ENCODE results near the gene DZANK1. TPM values are rescaled to one million over a fixed set of nuclear protein-coding genes. Genes with fewer than 3 reads are reported as not detected.

The DZANK1 gene
- total RNA-seq, 1 experiment from 2014 or later: 1.7 TPM

GRCh38 chr20:18427214-18427613 lies 39.6 kb downstream of the DZANK1 start:
- Histone ChIP-seq H4K20me1 (ENCODE audit: insufficient read depth) (no peaks in the 10 kb centered on the region), H3K9me2 (ENCODE audit: insufficient read depth) (no peaks in the 10 kb centered on the region), H3K4me3 (replicated peaks in 1 of 2; ENCODE audit: low read depth in 1 of 2, low read length in 2 of 2) (no peak overlapping the region), H3K36me3 (ENCODE audit: control insufficient read depth in 1 of 2, insufficient read depth in 2 of 2, low read length in 2 of 2) (no peaks in the 10 kb centered on the region), H3K9me3 (ENCODE audit: control insufficient read depth in 1 of 2, insufficient read depth in 1 of 2, low read depth in 1 of 2, low read length in 2 of 2) (no peaks in the 10 kb centered on the region), H3K79me2 (ENCODE audit: insufficient read depth, low read length) (no peaks in the 10 kb centered on the region), H3K4me2 (ENCODE audit: low read length) (no peak overlapping the region), H3K27ac (ENCODE audit: low read depth, low read length) (no peak overlapping the region), H3K4me1 (ENCODE audit: control insufficient read depth in 1 of 2, insufficient read depth in 2 of 2, low read length in 2 of 2) (peaks cover 0 to 14% of the 10 kb centered on the region in 2 experiments; a peak in 2 of 4 replicates), H3K9ac (ENCODE audit: low read length) (no peak overlapping the region), H3K27me3 (ENCODE audit: insufficient read depth, low read length) (no peaks in the 10 kb centered on the region), H2AFZ (ENCODE audit: low read depth, low read length, poor library complexity, severe bottlenecking) (no peak overlapping the region)
- RAD21 ChIA-PET (ENCODE audit: low non-redundant PET in 1 of 2, low total read pairs in 2 of 2, uncharacterized antibody in 2 of 2, unreplicated experiment in 2 of 2): no interaction called here
- POLR2A ChIA-PET: no interaction called here
- intact Hi-C loops (cut with micrococcal nuclease): no loop called here
- DNase-seq (ENCODE audit: low read depth, low spot score): no peak
- BruUV-seq (replicated peaks): no TSS peak
- CTCF ChIA-PET: no interaction called here
- no peak for ATAC-seq
- TF ChIP-seq SP1 (IDR thresholded peaks at IDR 0.05; ENCODE audit: low read depth) (no peak), RAD21 (IDR thresholded peaks at IDR 0.05; ENCODE audit: low read depth) (no peak), ZFX (IDR thresholded peaks at IDR 0.05) (no peak), EZH2 (IDR thresholded peaks at IDR 0.05) (no peak), FOSL1 (IDR thresholded peaks at IDR 0.05; ENCODE audit: low read depth) (no peak), TCF7L2 (IDR thresholded peaks at IDR 0.05; ENCODE audit: borderline replicate concordance, extremely low read depth, insufficient read depth, insufficient read length) (no peak), ZBTB33 (IDR thresholded peaks at IDR 0.05; ENCODE audit: extremely low read depth, insufficient replicate concordance, low read length) (no peak), SIN3A (IDR thresholded peaks at IDR 0.05; ENCODE audit: low read depth) (no peak), REST (IDR thresholded peaks at IDR 0.05; ENCODE audit: low read depth) (no peak), EZH2phosphoT487 (IDR thresholded peaks at IDR 0.05; ENCODE audit: borderline replicate concordance) (no peak), ATF3 (IDR thresholded peaks at IDR 0.05) (no peak), CEBPB (IDR thresholded peaks at IDR 0.05; ENCODE audit: low read depth) (no peak), YY1 (IDR thresholded peaks at IDR 0.05; ENCODE audit: extremely low read depth, insufficient replicate concordance, low read depth, low read length) (no peak), CBX3 (IDR thresholded peaks at IDR 0.05; ENCODE audit: low read depth) (no peak), MAX (IDR thresholded peaks at IDR 0.05) (no peak), EGR1 (IDR thresholded peaks at IDR 0.05; ENCODE audit: low read depth) (no peak), ZNF274 (IDR thresholded peaks at IDR 0.05; ENCODE audit: low read depth, low read length) (no peak), POLR2A (IDR thresholded peaks at IDR 0.05; ENCODE audit: borderline replicate concordance, extremely low read depth, insufficient read depth, insufficient read length) (no peak), SRF (IDR thresholded peaks at IDR 0.05; ENCODE audit: low read depth) (no peak), CTCF (IDR thresholded peaks at IDR 0.05 in 2 of 3, conservative IDR thresholded peaks at IDR 0.05 in 1 of 3; ENCODE audit: borderline replicate concordance in 1 of 3, insufficient read depth in 1 of 3, low read depth in 2 of 3, low read length in 2 of 3) (no peak)

All from HCT116 (cell line).